ENCODE results near the gene PKD2. TPM values are rescaled to one million over a fixed set of nuclear protein-coding genes. Genes with fewer than 3 reads are reported as not detected.

Gene PKD2
- total and polyA plus RNA-seq, 2 of the 13 experiments (the other 11 are each of a cell fraction or from before 2014, with no cell fraction given), result 5.6 to 9.1 TPM

DNA sequence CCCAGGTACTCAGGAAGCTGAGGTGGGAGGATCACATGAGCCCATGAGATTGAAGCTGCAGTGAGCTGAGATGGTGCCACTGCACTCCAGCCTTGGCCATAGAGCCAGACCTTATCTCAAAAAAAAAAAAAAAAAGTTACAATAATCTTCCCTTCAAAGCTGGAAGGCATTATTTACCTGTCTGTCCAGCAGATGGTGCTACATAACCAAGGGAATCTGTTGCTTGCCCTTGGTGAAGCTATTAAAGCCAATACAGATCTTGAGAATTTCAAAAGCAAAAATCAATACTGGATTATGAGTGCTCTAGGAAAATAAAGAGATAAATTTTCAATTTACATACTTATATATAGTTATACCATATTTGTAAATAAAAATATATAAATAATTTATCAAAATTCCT lies 25.9 kb downstream of the PKD2 start (continued):
- TF ChIP-seq HES4 (CRISPR knock-in tag; IDR thresholded peaks at IDR 0.05; ENCODE audit: borderline replicate concordance), result no peak
- TF ChIP-seq ZSCAN22 (CRISPR knock-in tag; IDR thresholded peaks at IDR 0.05), result no peak
- no peak for TF ChIP-seq ZNF124 (CRISPR knock-in tag; IDR thresholded peaks at IDR 0.05)
- no peak for TF ChIP-seq ZNF343 (CRISPR knock-in tag; IDR thresholded peaks at IDR 0.05)
- no peak for TF ChIP-seq KLF6 (CRISPR knock-in tag; IDR thresholded peaks at IDR 0.05)
- no peak for TF ChIP-seq DMAP1 (CRISPR knock-in tag; IDR thresholded peaks at IDR 0.05)

- Histone ChIP-seq H4K20me1 (ENCODE audit: insufficient read depth, low read length) (no peaks in the 10 kb centered on the region), H3K79me2 (ENCODE audit: insufficient read depth, low read length) (no peaks in the 10 kb centered on the region), H3K27ac (ENCODE audit: extremely low read length, insufficient read depth, low read length) (no peak overlapping the region), H3K27me3 (ENCODE audit: control insufficient read depth in 1 of 2, insufficient read depth in 2 of 2, low read length in 2 of 2) (no peaks in the 10 kb centered on the region), H3K36me3 (replicated peaks in 1 of 2; ENCODE audit: control insufficient read depth in 1 of 2, insufficient read depth in 2 of 2, low read length in 2 of 2) (peaks cover 6 to 33% of the 10 kb centered on the region in 2 experiments), H3K4me2 (ENCODE audit: low read depth, low read length) (no peak overlapping the region), H3K9ac (ENCODE audit: insufficient read depth, low read depth, low read length) (no peak overlapping the region), H3K4me1 (ENCODE audit: insufficient read depth, low read length) (no peaks in the 10 kb centered on the region), H2AFZ (ENCODE audit: low read length) (no peak overlapping the region), H3K9me3 (ENCODE audit: low read length) (no peaks in the 10 kb centered on the region), H3K4me3 (replicated peaks in 1 of 3; ENCODE audit: insufficient read depth in 1 of 3, low read depth in 2 of 3, low read length in 3 of 3) (no peak overlapping the region)
- no peak for DNase-seq (ENCODE audit: low spot score)
- CTCF ChIA-PET (ENCODE audit: low intra/inter-chr PET ratio, low total read pairs), result interaction anchor here (4.3 kb wide), 1 partner anchor 176 kb away, joined by 62 read pairs; no protein-coding TSS in a partner anchor
- ATAC-seq, result no peak
- no TSS peak for BruUV-seq (replicated peaks)
- POLR2A ChIA-PET, result no interaction called here
- intact Hi-C loops (cut with micrococcal nuclease; ENCODE audit: unreplicated experiment) (no loop called here), in situ Hi-C loops (cut with HindIII; ENCODE audit: extremely low pct_ligation_motif_present, low pct_unique_long_range_greater_than_20kb) (loop anchor here (10.0 kb wide), 1 partner anchor 480 kb away; no protein-coding TSS in a partner anchor)
- no peak for FAIRE-seq
- TF ChIP-seq ZBTB14 (CRISPR knock-in tag; IDR thresholded peaks at IDR 0.05), result no peak
- no peak for TF ChIP-seq HMGXB3 (CRISPR knock-in tag; IDR thresholded peaks at IDR 0.05; ENCODE audit: borderline replicate concordance)
- TF ChIP-seq ZNF430 (CRISPR knock-in tag; IDR thresholded peaks at IDR 0.05), result no peak
- TF ChIP-seq ZNF260 (CRISPR knock-in tag; IDR thresholded peaks at IDR 0.05; ENCODE audit: borderline replicate concordance, low read depth), result no peak
- TF ChIP-seq U2AF1 (optimal IDR thresholded peaks at IDR 0.05; ENCODE audit: low read depth, low read length), result no peak
- TF ChIP-seq REXO4 (CRISPR knock-in tag; IDR thresholded peaks at IDR 0.05; ENCODE audit: borderline replicate concordance), result no peak
- TF ChIP-seq ZNF704 (CRISPR knock-in tag; IDR thresholded peaks at IDR 0.05; ENCODE audit: borderline replicate concordance), result no peak
- TF ChIP-seq MEF2D (CRISPR knock-in tag; IDR thresholded peaks at IDR 0.05), result no peak
- no peak for TF ChIP-seq NR2F1 (CRISPR knock-in tag; IDR thresholded peaks at IDR 0.05)
- TF ChIP-seq ZNF883 (CRISPR knock-in tag; IDR thresholded peaks at IDR 0.05; ENCODE audit: not compliant biosample characterization), result no peak
- WGBS (ENCODE audit: low lambda C conversion rate), result 86% methylated on average over 2 of the region's 2 CpGs
These were observed 27.9 kb downstream of the PKD2 start for GRCh38 chr4:88035292-88035691.

Measured in HepG2 (cell line).